Gastroesophageal sphincter (tissue), 3 donors: Measurements from ENCODE around the gene HMGB1.

Source experiments
- POLR2A ChIP-seq, 2 donors: fragments of 450-650 bp; IDR thresholded peaks; one replicate each; pipeline ENCODE4 v1.6.1; 2017; ENCODE audit warnings: antibody characterized with exemption in 2 of 2, mild to moderate bottlenecking in 2 of 2, moderate library complexity in 1 of 2
- TF ChIP-seq, protein P1 (sequence below), 4 experiments: fragments of 200-600 bp in 2 of 4; fragments of 450-650 bp in 2 of 4; sonication (generic) in 1 of 4; IDR thresholded peaks; one replicate each; pipeline ENCODE4 v1.5.1; 2017 to 2019; ENCODE audit warnings: antibody characterized with exemption in 4 of 4, mild to moderate bottlenecking in 2 of 4, moderate library complexity in 2 of 4

DNA sequence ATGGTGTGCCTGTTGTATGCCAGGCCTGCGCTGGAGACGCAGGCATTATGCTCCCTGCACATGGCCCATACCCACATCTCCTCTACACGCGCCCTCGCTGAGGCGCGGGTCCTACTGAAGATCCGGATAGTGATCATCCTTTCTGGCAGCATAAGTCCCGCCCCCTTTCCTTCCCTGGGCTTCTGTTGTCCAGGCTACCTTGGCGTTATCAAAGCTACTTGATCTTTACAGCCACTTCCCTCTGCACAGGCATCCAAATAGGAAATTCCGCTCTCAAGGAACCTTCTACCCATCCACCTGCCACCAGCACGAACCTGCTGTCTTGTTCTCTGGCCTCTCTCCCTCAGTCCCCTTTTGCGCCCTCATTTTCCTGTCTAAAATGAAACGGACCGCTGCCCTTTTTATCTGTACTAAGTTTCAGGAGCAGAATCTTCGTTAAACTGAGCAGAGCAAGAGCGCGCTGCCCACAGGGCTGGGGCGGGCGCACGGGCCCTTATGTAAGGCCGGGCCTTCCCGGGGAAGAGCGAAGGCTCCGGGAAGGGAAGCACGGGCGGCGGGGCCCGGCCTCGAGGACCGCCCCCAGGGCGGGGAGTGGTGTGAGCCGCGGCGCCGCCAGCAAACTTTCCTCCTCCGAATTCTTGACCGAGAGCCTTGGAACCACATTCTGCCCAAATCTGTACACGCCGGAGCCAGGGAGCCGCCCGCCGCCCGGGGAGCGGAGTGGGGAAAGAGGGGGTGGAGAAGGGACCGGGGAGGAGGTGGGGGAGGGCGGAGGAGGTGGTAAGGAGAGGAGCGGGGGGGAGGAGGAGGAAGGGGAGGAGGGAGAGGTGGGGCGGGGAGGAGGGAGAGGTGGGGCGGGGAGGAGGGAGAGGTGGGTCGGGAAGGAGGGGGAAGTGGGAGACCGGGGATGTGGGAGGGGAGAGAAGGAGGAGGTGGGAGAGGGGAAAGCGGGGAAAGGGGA lies 44.4 kb downstream of the HMGB1 start:
- TF ChIP-seq, protein P1, sequence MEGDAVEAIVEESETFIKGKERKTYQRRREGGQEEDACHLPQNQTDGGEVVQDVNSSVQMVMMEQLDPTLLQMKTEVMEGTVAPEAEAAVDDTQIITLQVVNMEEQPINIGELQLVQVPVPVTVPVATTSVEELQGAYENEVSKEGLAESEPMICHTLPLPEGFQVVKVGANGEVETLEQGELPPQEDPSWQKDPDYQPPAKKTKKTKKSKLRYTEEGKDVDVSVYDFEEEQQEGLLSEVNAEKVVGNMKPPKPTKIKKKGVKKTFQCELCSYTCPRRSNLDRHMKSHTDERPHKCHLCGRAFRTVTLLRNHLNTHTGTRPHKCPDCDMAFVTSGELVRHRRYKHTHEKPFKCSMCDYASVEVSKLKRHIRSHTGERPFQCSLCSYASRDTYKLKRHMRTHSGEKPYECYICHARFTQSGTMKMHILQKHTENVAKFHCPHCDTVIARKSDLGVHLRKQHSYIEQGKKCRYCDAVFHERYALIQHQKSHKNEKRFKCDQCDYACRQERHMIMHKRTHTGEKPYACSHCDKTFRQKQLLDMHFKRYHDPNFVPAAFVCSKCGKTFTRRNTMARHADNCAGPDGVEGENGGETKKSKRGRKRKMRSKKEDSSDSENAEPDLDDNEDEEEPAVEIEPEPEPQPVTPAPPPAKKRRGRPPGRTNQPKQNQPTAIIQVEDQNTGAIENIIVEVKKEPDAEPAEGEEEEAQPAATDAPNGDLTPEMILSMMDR (IDR thresholded peaks at IDR 0.05), result peak in 2 of 4 experiments; percentile 4 to 26
- peak; percentile 83 to 93 for TF ChIP-seq POLR2A (IDR thresholded peaks at IDR 0.05)
